GM12891 (cell line): Measurements from ENCODE around the gene GRK6.
"Not testable (repeated sequence)": the region's sequence is repeated elsewhere in the genome, so short reads cannot be mapped to it uniquely, and the experiment has no call there.

Experiments
- DNase-seq: peaks from one replicate; pipeline ENCODE4 v3.0.0; 2011; ENCODE audit warnings: low spot score; ENCODE audit not compliant: insufficient read length
- FAIRE-seq: peaks from 2 replicates; lab custom pipeline; 2011; peaks lifted over from hg19 to GRCh38; lab: Jason Lieb, UNC
- PAX5 ChIP-seq: IDR thresholded peaks from 2 replicates; pipeline ENCODE4 v1.6.1; 2011; ENCODE audit warnings: low read length, moderate library complexity, mild to moderate bottlenecking; ENCODE audit not compliant: insufficient read depth, severe bottlenecking
- POLR2A ChIP-seq: IDR thresholded peaks from 2 replicates; pipeline ENCODE4 v1.6.1; 2011; ENCODE audit warnings: low read depth, low read length, control low read depth
- POLR2AphosphoS5 ChIP-seq: IDR thresholded peaks from 2 replicates; pipeline ENCODE4 v1.6.1; 2011; ENCODE audit warnings: low read depth, low read length, control low read depth
- POU2F2 ChIP-seq: IDR thresholded peaks from 2 replicates; pipeline ENCODE4 v1.6.1; 2011; ENCODE audit warnings: low read depth, mild to moderate bottlenecking, control low read depth, low read length, moderate library complexity
- SPI1 ChIP-seq: IDR thresholded peaks from 2 replicates; pipeline ENCODE4 v1.6.1; 2011; ENCODE audit warnings: low read depth, low read length, control low read depth
- TAF1 ChIP-seq: IDR thresholded peaks from 2 replicates; pipeline ENCODE4 v1.6.1; 2011; ENCODE audit warnings: low read depth, low read length, control low read depth

GRK6 gene

GRCh38 chr5:177476531-177477233 is 50.2 kb downstream of the GRK6 start:
- TF ChIP-seq POLR2A, result no peak
- no peak for TF ChIP-seq POLR2AphosphoS5
- no peak for TF ChIP-seq PAX5
- TF ChIP-seq POU2F2, result no peak
- no peak for TF ChIP-seq SPI1
- no peak for TF ChIP-seq TAF1
- DNase-seq (no peak), FAIRE-seq (no peak)

GRCh38 chr5:177477701-177478477 is 51.4 kb downstream of the GRK6 start:
- DNase-seq, result no peak
- no peak for TF ChIP-seq POU2F2
- TF ChIP-seq TAF1, result no peak
- no peak for TF ChIP-seq POLR2A
- no peak for TF ChIP-seq PAX5
- TF ChIP-seq POLR2AphosphoS5, result no peak
- TF ChIP-seq SPI1, result no peak
- FAIRE-seq, result no peak

- FAIRE-seq, result no peak
- TF ChIP-seq PAX5 (no peak), POLR2A (no peak), TAF1 (no peak), SPI1 (no peak), POU2F2 (no peak), POLR2AphosphoS5 (no peak; the same call in 1 of the 2 replicates)
- DNase-seq, result no peak
These were observed 52.5 kb downstream of the GRK6 start for GRCh38 chr5:177478711-177479646.

- DNase-seq (no peak), FAIRE-seq (no peak)
- no peak for TF ChIP-seq PAX5
- no peak for TF ChIP-seq TAF1
- TF ChIP-seq SPI1, result peak; percentile 49
These were observed 53.3 kb downstream of the GRK6 start for GRCh38 chr5:177479774-177480173.

GRCh38 chr5:177482359-177482795 is 55.9 kb downstream of the GRK6 start:
- no peak for FAIRE-seq

GRCh38 chr5:177483042-177483441 is 56.6 kb downstream of the GRK6 start:
- FAIRE-seq, result no peak
- TF ChIP-seq POU2F2 (no peak), POLR2A (no peak), TAF1 (no peak), POLR2AphosphoS5 (no peak), PAX5 (no peak), SPI1 (no peak)
- no peak for DNase-seq

More at GRCh38 chr5:177482359-177482795, 55.9 kb downstream of the GRK6 start:
- no peak for DNase-seq
- TF ChIP-seq POLR2A (0 out of 2 replicates have a peak, but pooled peaks have one; percentile 33), TAF1 (no peak), POLR2AphosphoS5 (0 out of 2 replicates have a peak, but pooled peaks have one; percentile 19)

GRCh38 chr5:177483994-177484901 is 57.8 kb downstream of the GRK6 start:
- no peak for FAIRE-seq
- no peak for DNase-seq
- TF ChIP-seq POLR2A, result no peak
- TF ChIP-seq POLR2AphosphoS5, result peak; percentile 47; the same call in 1 of the 2 replicates

GRCh38 chr5:177484902-177485549 is 58.5 kb downstream of the GRK6 start:
- DNase-seq, result no peak
- 0 out of 2 replicates have a peak, but pooled peaks have one; percentile 5 for TF ChIP-seq POLR2AphosphoS5
- TF ChIP-seq TAF1, result no peak
- peak; percentile 48 for FAIRE-seq

- FAIRE-seq, result not testable (repeated sequence)
These were observed 59.3 kb downstream of the GRK6 start for GRCh38 chr5:177485753-177486152.

More at GRCh38 chr5:177485753-177486152, 59.3 kb downstream of the GRK6 start:
- DNase-seq, result not testable (repeated sequence)
